Stimulated activated naive CD8-positive, alpha-beta T cell treated with anti-CD3 and anti-CD28 coated beads, Interleukin-15, Interleukin-2, amounts not matched to agents 100 ng/mL and 50 ng/mL, for 24 hours (primary cell): ENCODE data around the gene FTH1.

Source experiments
- H3K27ac Mint-ChIP-seq: one replicate; pipeline ENCODE4 v1.8.0; 2021; ENCODE audit warnings: mild to moderate bottlenecking, mixed read lengths
- H3K27me3 Mint-ChIP-seq: one replicate; pipeline ENCODE4 v1.8.0; 2021; ENCODE audit warnings: mixed read lengths
- H3K36me3 Mint-ChIP-seq: one replicate; pipeline ENCODE4 v1.8.0; 2021; ENCODE audit warnings: low read depth, mixed read lengths
- H3K4me1 Mint-ChIP-seq: one replicate; pipeline ENCODE4 v1.8.0; 2021; ENCODE audit warnings: low read depth, mixed read lengths
- H3K4me3 Mint-ChIP-seq: one replicate; pipeline ENCODE4 v1.8.0; 2021; ENCODE audit warnings: mild to moderate bottlenecking, mixed read lengths
- H3K9me3 Mint-ChIP-seq: one replicate; pipeline ENCODE4 v1.8.0; 2021; ENCODE audit warnings: mixed read lengths

FTH1 gene

GRCh38 chr11:61923166-61924063 is 44.0 kb downstream of the FTH1 start:
- H3K9me3 Mint-ChIP-seq: no peaks in the 10 kb centered on the region
- H3K27me3 Mint-ChIP-seq: peaks cover 30% of the 10 kb centered on the region
- H3K27ac Mint-ChIP-seq: no peak overlapping the region
- H3K4me3 Mint-ChIP-seq: no peak overlapping the region
- H3K36me3 Mint-ChIP-seq: no peaks in the 10 kb centered on the region
- peaks cover under 1% of the 10 kb centered on the region for H3K4me1 Mint-ChIP-seq

DNA sequence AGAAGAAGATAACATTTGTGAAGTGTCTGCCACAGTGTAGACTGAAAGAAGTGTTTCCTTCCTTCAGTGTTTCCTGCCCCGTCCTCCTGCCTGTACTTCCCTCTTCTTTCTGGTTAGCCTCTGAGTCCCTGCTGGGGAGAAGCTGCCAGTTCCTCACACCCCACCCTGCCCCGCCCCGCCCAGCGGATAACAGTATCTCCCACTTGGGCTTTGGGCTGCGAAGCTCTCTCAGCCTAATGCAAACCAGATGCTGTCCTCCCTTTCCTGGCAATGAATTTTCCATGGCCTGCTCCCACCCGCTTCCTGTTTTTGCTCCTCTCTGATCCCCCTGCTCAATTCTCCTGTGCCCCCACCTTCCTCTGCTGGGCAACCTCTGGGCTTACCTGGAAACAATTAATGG is 44.9 kb downstream of the FTH1 start:
- no peaks in the 10 kb centered on the region for H3K36me3 Mint-ChIP-seq
- no peaks in the 10 kb centered on the region for H3K9me3 Mint-ChIP-seq
- peaks cover 9% of the 10 kb centered on the region for H3K4me1 Mint-ChIP-seq
- H3K27me3 Mint-ChIP-seq: peaks cover 39% of the 10 kb centered on the region
- no peak overlapping the region for H3K27ac Mint-ChIP-seq
- H3K4me3 Mint-ChIP-seq: no peak overlapping the region

- peaks cover 9% of the 10 kb centered on the region for H3K4me1 Mint-ChIP-seq
- H3K27me3 Mint-ChIP-seq: peaks cover 39% of the 10 kb centered on the region
- H3K4me3 Mint-ChIP-seq: no peak overlapping the region
- no peaks in the 10 kb centered on the region for H3K9me3 Mint-ChIP-seq
- no peak overlapping the region for H3K27ac Mint-ChIP-seq
- H3K36me3 Mint-ChIP-seq: no peaks in the 10 kb centered on the region
Measured at GRCh38 chr11:61921446-61921845, 46.0 kb downstream of the FTH1 start.

DNA sequence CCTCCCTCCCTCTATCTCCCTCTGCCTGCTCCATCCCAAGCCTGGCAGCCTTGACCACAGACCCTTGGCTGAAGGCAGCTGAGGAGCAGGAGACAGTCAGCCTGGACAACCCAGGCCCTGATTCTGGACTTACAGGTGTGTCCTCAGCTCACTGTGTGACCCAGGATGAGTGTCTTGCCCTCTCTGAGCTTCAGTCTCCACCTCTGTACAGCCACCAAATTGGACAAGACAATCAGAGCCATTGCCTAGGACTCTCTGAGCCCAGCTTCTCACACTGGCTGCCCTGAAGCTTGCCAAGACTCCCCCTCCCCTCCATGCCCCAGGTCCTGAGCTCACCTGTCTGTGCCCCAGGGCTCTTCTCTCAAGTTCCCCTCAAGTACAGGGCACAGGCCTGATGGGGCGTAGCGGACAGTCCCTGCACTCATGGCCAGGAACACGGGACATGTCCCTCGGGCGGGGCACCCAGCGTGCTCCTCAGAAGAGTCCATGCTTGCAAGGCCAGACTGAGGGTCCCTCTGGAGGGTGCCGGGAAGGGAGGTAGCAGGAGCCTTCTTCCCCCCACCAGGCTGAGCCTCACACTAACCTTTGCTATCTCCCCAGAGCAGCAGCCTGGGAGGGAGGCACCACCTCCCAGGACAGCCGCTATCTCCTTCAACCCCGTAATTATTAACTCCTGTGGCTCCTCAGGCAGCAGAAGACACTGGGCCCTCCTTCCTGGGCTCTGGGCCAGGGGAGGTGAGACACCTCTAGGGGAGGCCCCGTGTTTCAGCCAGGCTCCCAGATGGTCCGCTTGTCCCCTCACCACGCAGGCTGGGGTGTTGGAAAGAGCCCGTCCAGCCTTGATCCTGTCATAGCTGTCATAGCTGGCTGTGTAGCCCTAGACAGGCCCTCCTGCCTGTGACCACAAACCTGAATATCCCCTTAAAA is 47.5 kb downstream of the FTH1 start:
- no peak overlapping the region for H3K27ac Mint-ChIP-seq
- H3K27me3 Mint-ChIP-seq: peaks cover 50% of the 10 kb centered on the region

GRCh38 chr11:61918938-61919704 is 48.3 kb downstream of the FTH1 start:
- Mint-ChIP-seq H3K9me3 (no peaks in the 10 kb centered on the region), H3K27ac (no peak overlapping the region), H3K27me3 (peaks cover 51% of the 10 kb centered on the region), H3K4me1 (peaks cover 9% of the 10 kb centered on the region), H3K36me3 (no peaks in the 10 kb centered on the region), H3K4me3 (no peak overlapping the region)

More for the DNA sequence above, 47.5 kb downstream of the FTH1 start:
- H3K9me3 Mint-ChIP-seq: no peaks in the 10 kb centered on the region
- no peaks in the 10 kb centered on the region for H3K36me3 Mint-ChIP-seq
- H3K4me3 Mint-ChIP-seq: no peak overlapping the region
- peaks cover 9% of the 10 kb centered on the region for H3K4me1 Mint-ChIP-seq

DNA sequence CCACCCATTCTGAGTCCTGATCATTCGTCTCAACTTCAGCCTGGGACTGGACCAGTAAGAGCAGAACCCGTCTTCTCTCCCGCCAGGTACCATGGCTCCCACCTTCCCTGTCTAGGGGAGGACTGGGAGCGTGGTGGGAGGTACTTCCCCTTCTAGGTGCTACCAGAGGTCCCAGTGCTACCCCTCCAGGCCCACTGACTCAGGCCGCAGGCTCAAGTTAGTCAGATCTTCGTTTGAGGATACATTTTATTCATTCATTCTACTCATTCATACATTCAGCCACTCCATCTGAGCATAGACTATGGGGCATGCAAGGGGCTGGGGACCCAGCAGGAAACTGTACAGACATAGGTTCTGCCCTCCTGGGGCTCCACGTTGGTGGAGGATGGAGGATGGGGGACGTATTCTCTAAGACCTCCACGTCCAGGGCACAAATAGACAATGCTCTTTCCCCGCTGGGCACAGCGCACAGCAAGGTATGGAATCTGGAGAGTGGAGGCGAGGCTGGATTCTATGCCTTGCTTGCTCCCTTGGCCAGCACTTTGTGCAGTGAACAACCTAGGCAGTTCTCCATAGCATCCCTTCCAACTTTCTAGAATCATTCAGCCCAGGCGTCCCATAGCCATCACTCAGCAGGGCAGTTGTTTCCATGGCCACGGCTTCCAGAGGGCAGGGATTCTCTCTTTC is 49.0 kb downstream of the FTH1 start:
- Mint-ChIP-seq H3K27me3 (peaks cover 51% of the 10 kb centered on the region), H3K4me3 (peak overlapping the region; percentile 72), H3K9me3 (no peaks in the 10 kb centered on the region), H3K4me1 (peaks cover 9% of the 10 kb centered on the region), H3K36me3 (no peaks in the 10 kb centered on the region), H3K27ac (no peak overlapping the region)

DNA sequence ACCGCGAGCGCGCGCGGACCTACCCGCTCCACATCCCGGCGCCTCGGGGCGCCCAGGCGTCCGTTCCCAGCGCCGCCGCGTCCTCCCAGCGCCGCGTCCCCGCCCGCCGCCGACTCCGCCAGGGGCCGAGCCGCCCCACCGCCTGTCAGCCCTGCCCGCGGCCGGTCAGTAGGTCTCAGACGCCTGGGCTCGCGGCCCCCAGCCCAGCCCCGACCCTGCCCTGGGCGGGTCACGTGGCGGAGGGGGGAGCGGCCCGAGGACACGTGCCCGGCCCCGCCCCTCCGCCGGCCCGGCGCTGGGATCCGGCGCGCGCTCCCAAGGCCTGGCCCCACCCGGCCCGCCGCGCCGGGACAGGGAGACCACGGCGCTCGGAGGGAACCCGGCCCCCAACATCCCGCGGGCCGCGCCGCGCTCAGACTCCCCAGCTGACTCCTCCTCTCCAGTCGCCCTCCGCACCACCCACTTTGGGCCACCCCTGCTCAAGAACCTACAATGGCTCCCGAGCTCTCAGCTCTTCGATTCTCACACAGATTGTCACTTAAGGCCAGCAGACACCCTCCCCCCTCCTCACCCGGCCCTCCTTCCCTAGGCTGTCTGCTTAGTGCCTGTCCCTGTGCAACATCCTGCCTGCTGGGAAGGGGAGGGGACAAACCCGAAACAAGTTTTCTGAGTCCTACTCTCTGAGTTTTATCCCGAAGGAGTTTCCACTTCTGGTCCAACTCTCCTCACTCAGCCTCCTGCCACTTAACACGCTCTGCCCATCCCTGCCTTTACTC is 49.9 kb downstream of the FTH1 start, which contains the start of gene RAB3IL1:
Gene RAB3IL1, minus strand, starts transcription at position 233 of the 776 bp plus-strand sequence. Its CDS starts 199 bp downstream, at position 34.
- H3K4me3 Mint-ChIP-seq: peak within 1 kb of the TSS; percentile 72
- peaks cover 9% of the 10 kb centered on the region for H3K4me1 Mint-ChIP-seq
- H3K36me3 Mint-ChIP-seq: no peaks in the 10 kb centered on the region
- no peak within 1 kb of the TSS for H3K27ac Mint-ChIP-seq
- H3K27me3 Mint-ChIP-seq: peaks cover 51% of the 10 kb centered on the region
- no peaks in the 10 kb centered on the region for H3K9me3 Mint-ChIP-seq

- H3K4me3 Mint-ChIP-seq: no peak overlapping the region
- H3K27ac Mint-ChIP-seq: no peak overlapping the region
- no peaks in the 10 kb centered on the region for H3K36me3 Mint-ChIP-seq
- H3K27me3 Mint-ChIP-seq: peaks cover 51% of the 10 kb centered on the region
- peaks cover 9% of the 10 kb centered on the region for H3K4me1 Mint-ChIP-seq
- no peaks in the 10 kb centered on the region for H3K9me3 Mint-ChIP-seq
Measured at GRCh38 chr11:61916737-61917333, 50.6 kb downstream of the FTH1 start.

DNA sequence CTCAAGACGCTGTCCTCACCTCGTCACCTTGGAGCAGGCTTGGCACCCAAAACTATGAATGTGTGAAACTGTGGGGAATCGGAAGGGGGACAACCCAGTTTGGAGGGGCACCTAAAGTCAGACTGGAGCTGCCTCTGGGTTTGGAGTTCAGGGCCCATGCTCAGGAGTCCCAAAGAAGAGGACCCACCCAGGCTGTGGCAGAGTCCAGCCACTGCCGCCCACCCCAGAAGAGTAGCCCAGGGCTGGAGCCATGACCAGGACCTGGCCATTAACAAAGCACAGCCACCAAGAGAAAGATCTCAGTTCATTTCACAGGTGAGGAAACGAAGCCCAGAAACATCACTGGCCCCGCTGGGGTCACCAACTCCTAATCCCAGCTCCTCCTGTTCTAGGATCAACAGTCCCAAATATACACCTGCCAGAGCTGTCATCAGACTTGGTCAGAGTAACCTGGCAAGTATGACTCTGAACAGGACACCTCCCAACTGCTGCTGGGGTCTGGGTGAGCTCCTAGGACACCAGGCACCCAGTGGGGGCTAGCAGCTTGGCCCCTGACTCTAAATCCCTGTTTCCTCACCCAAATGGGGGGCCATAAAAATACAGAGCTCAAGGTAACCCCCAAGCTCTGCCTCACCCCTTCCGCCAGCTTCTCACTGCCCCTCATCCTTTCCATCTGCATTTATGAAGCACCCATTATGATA is 52.8 kb downstream of the FTH1 start:
- Mint-ChIP-seq H3K9me3 (no peaks in the 10 kb centered on the region), H3K4me1 (peaks cover 9% of the 10 kb centered on the region), H3K36me3 (no peaks in the 10 kb centered on the region), H3K4me3 (no peak overlapping the region), H3K27ac (no peak overlapping the region), H3K27me3 (peaks cover 39% of the 10 kb centered on the region)
